IgD-negative memory B cell (primary cell): ENCODE measurements around the gene SLC17A9. TPM values are rescaled to one million over a fixed set of nuclear protein-coding genes. Genes with fewer than 3 reads are reported as not detected.
A peak's percentile ranks its signal among the peaks of the same experiment; 100 is the strongest.

Experiments
- H3K27ac Mint-ChIP-seq, 3 donors: one replicate each; pipeline ENCODE4 v1.8.0; 2020 to 2022; ENCODE audit warnings: mild to moderate bottlenecking in 3 of 3, mixed read lengths in 3 of 3, moderate library complexity in 1 of 3
- H3K27me3 Mint-ChIP-seq: one replicate; pipeline ENCODE4 v1.8.0; 2021; ENCODE audit warnings: mixed read lengths
- H3K36me3 Mint-ChIP-seq: one replicate; pipeline ENCODE4 v1.8.0; 2020; ENCODE audit warnings: mild to moderate bottlenecking, mixed read lengths
- H3K4me1 Mint-ChIP-seq, 3 donors: one replicate each; pipeline ENCODE4 v1.8.0; 2020 to 2022; ENCODE audit warnings: mixed read lengths in 3 of 3, mild to moderate bottlenecking in 1 of 3
- H3K4me3 Mint-ChIP-seq, 4 donors: one replicate each; pipeline ENCODE4 v1.8.0; 2020 to 2022; ENCODE audit warnings: mild to moderate bottlenecking in 4 of 4, mixed read lengths in 4 of 4, moderate library complexity in 3 of 4
- H3K9me3 Mint-ChIP-seq, 3 donors: one replicate each; pipeline ENCODE4 v1.8.0; 2020 to 2021; ENCODE audit warnings: mixed read lengths in 3 of 3, mild to moderate bottlenecking in 1 of 3
- polyA plus RNA-seq: library from polyadenylated mRNA; unstranded; fragments of 300-500 nt; fragmentation: Illumina TruSeq; gene quantifications from one replicate; pipeline ENCODE4 v1.2.3, GENCODE V29; 2021

Gene SLC17A9
- polyA plus RNA-seq, result 4.1 TPM

- Mint-ChIP-seq H3K4me1 (peaks cover 9% of the 10 kb centered on the region in 3 donors), H3K4me3 (peak within 1 kb of the TSS; percentile 84 to 98 (median 94)), H3K27me3 (no peaks in the 10 kb centered on the region), H3K9me3 (no peaks in the 10 kb centered on the region), H3K36me3 (peaks cover 4% of the 10 kb centered on the region), H3K27ac (peak within 1 kb of the TSS; percentile 89 to 97 (median 96))
Measured at GRCh38 chr20:62952373-62952967, at the start of gene SLC17A9. Gene SLC17A9 (plus strand): TSS chr20:62952709. CDS start chr20:62952831, 122 bp downstream.

- Mint-ChIP-seq H3K4me1 (peaks cover 19 to 26% (median 23%) of the 10 kb centered on the region in 3 donors), H3K27me3 (no peaks in the 10 kb centered on the region), H3K36me3 (peaks cover 5% of the 10 kb centered on the region), H3K4me3 (no peak overlapping the region), H3K27ac (no peak overlapping the region), H3K9me3 (no peaks in the 10 kb centered on the region)
Measured at GRCh38 chr20:62902926-62903615, 49.4 kb upstream of the SLC17A9 start.

- H3K9me3 Mint-ChIP-seq, result no peaks in the 10 kb centered on the region
- H3K36me3 Mint-ChIP-seq, result peaks cover 5% of the 10 kb centered on the region
- no peak overlapping the region for H3K4me3 Mint-ChIP-seq
- peak overlapping the region in 1 of 3 donors; percentile 46 for H3K27ac Mint-ChIP-seq
- H3K27me3 Mint-ChIP-seq, result no peaks in the 10 kb centered on the region
- H3K4me1 Mint-ChIP-seq, result peaks cover 0 to 13% (median 12%) of the 10 kb centered on the region in 3 donors
Measured at GRCh38 chr20:62905536-62906117, 46.9 kb upstream of the SLC17A9 start.

- peaks cover 5% of the 10 kb centered on the region for H3K36me3 Mint-ChIP-seq
- no peaks in the 10 kb centered on the region for H3K27me3 Mint-ChIP-seq
- H3K9me3 Mint-ChIP-seq, result no peaks in the 10 kb centered on the region
- H3K27ac Mint-ChIP-seq, result peak overlapping the region in 1 of 3 donors; percentile 91
- peaks cover 0 to 12% (median 8%) of the 10 kb centered on the region in 3 donors for H3K4me1 Mint-ChIP-seq
- no peak overlapping the region for H3K4me3 Mint-ChIP-seq
Measured at GRCh38 chr20:62906209-62906608, 46.3 kb upstream of the SLC17A9 start.

- no peak overlapping the region for H3K4me3 Mint-ChIP-seq
- H3K27me3 Mint-ChIP-seq, result no peaks in the 10 kb centered on the region
- H3K27ac Mint-ChIP-seq, result peak overlapping the region in 1 of 3 donors; percentile 19
- H3K9me3 Mint-ChIP-seq, result no peaks in the 10 kb centered on the region
- peaks cover 5% of the 10 kb centered on the region for H3K36me3 Mint-ChIP-seq
- H3K4me1 Mint-ChIP-seq, result peaks cover 0 to 12% (median 8%) of the 10 kb centered on the region in 3 donors
Measured at GRCh38 chr20:62906647-62907375, 45.7 kb upstream of the SLC17A9 start.

- Mint-ChIP-seq H3K4me1 (peaks cover 0 to 12% (median 8%) of the 10 kb centered on the region in 3 donors), H3K4me3 (no peak overlapping the region), H3K9me3 (no peaks in the 10 kb centered on the region), H3K27me3 (no peaks in the 10 kb centered on the region), H3K36me3 (peaks cover 5% of the 10 kb centered on the region), H3K27ac (peak overlapping the region in 2 of 3 donors; percentile 14 to 19)
Measured at GRCh38 chr20:62907384-62908317, 44.9 kb upstream of the SLC17A9 start.

GRCh38 chr20:62908971-62909791 lies 43.3 kb upstream of the SLC17A9 start:
- Mint-ChIP-seq H3K4me3 (no peak overlapping the region), H3K4me1 (peaks cover 0 to 15% (median 8%) of the 10 kb centered on the region in 3 donors), H3K27ac (peak overlapping the region in 1 of 3 donors; percentile 23), H3K36me3 (peaks cover 5% of the 10 kb centered on the region), H3K9me3 (no peaks in the 10 kb centered on the region), H3K27me3 (no peaks in the 10 kb centered on the region)

- peak overlapping the region in 1 of 3 donors; percentile 0 for H3K27ac Mint-ChIP-seq
- H3K4me1 Mint-ChIP-seq, result peaks cover 4 to 20% (median 13%) of the 10 kb centered on the region in 3 donors
- H3K27me3 Mint-ChIP-seq, result no peaks in the 10 kb centered on the region
- H3K36me3 Mint-ChIP-seq, result peaks cover 2% of the 10 kb centered on the region
- H3K4me3 Mint-ChIP-seq, result no peak overlapping the region
- no peaks in the 10 kb centered on the region for H3K9me3 Mint-ChIP-seq
Measured at GRCh38 chr20:62910217-62910766, 42.2 kb upstream of the SLC17A9 start.

GRCh38 chr20:62910777-62911497 lies 41.6 kb upstream of the SLC17A9 start:
- H3K27ac Mint-ChIP-seq, result peak overlapping the region in 1 of 3 donors; percentile 0
- no peaks in the 10 kb centered on the region for H3K9me3 Mint-ChIP-seq
- H3K4me3 Mint-ChIP-seq, result no peak overlapping the region
- H3K36me3 Mint-ChIP-seq, result peaks cover 2% of the 10 kb centered on the region
- peaks cover 4 to 24% (median 11%) of the 10 kb centered on the region in 3 donors for H3K4me1 Mint-ChIP-seq
- H3K27me3 Mint-ChIP-seq, result no peaks in the 10 kb centered on the region

GRCh38 chr20:62911701-62912280 lies 40.7 kb upstream of the SLC17A9 start:
- Mint-ChIP-seq H3K4me1 (peaks cover 8 to 31% (median 14%) of the 10 kb centered on the region in 3 donors), H3K4me3 (no peak overlapping the region), H3K9me3 (no peaks in the 10 kb centered on the region), H3K27ac (no peak overlapping the region), H3K27me3 (no peaks in the 10 kb centered on the region), H3K36me3 (peaks cover under 1% of the 10 kb centered on the region)

GRCh38 chr20:62913043-62913630 lies 39.4 kb upstream of the SLC17A9 start:
- Mint-ChIP-seq H3K27ac (no peak overlapping the region), H3K9me3 (no peaks in the 10 kb centered on the region), H3K4me3 (no peak overlapping the region), H3K4me1 (peaks cover 18 to 42% (median 23%) of the 10 kb centered on the region in 3 donors), H3K36me3 (no peaks in the 10 kb centered on the region), H3K27me3 (no peaks in the 10 kb centered on the region)

GRCh38 chr20:62914436-62914835 lies 38.1 kb upstream of the SLC17A9 start:
- H3K4me1 Mint-ChIP-seq, result peaks cover 31 to 49% (median 36%) of the 10 kb centered on the region in 3 donors
- no peaks in the 10 kb centered on the region for H3K27me3 Mint-ChIP-seq
- H3K4me3 Mint-ChIP-seq, result no peak overlapping the region
- no peak overlapping the region for H3K27ac Mint-ChIP-seq
- no peaks in the 10 kb centered on the region for H3K36me3 Mint-ChIP-seq
- no peaks in the 10 kb centered on the region for H3K9me3 Mint-ChIP-seq
